Measurements from ENCODE around the gene TIPARP.
"Not testable (repeated sequence)": the region's sequence is repeated elsewhere in the genome, so short reads cannot be mapped to it uniquely, and the experiment has no call there.

Gene TIPARP

DNA sequence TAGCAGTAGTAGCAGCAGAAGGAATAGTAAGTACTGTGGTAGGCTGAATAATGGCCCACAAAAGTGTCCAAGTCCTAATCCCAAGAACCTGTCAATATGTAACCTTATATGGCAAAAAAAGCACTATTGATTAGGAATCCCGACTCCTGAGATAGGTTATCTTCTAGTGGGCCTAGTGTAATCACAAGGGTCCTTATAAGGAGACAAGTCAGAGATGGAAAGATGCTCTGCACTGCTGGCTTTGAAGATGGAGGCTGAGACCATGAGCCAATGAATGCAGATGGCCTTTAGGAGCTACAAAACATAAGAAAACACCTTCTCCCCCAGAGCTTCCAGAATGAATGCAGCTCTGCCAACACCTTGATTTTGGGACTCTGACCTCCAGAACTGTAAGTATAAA, 36.0 kb downstream of the TIPARP start:
- ChIA-PET POLR2A (no interaction called here), CTCF (interaction anchor here (1.1 to 1.9 kb wide), 3 partner anchors 12 to 372 kb away, joined by 3 to 7 read pairs (median 3); no protein-coding TSS in a partner anchor)
- DNase-seq (ENCODE audit: extremely low spot score): no peak
- TF ChIP-seq, protein P1, sequence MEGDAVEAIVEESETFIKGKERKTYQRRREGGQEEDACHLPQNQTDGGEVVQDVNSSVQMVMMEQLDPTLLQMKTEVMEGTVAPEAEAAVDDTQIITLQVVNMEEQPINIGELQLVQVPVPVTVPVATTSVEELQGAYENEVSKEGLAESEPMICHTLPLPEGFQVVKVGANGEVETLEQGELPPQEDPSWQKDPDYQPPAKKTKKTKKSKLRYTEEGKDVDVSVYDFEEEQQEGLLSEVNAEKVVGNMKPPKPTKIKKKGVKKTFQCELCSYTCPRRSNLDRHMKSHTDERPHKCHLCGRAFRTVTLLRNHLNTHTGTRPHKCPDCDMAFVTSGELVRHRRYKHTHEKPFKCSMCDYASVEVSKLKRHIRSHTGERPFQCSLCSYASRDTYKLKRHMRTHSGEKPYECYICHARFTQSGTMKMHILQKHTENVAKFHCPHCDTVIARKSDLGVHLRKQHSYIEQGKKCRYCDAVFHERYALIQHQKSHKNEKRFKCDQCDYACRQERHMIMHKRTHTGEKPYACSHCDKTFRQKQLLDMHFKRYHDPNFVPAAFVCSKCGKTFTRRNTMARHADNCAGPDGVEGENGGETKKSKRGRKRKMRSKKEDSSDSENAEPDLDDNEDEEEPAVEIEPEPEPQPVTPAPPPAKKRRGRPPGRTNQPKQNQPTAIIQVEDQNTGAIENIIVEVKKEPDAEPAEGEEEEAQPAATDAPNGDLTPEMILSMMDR (IDR thresholded peaks at IDR 0.05; ENCODE audit: control extremely low read depth, extremely low read depth, low read depth, missing control alignments): no peak

DNA sequence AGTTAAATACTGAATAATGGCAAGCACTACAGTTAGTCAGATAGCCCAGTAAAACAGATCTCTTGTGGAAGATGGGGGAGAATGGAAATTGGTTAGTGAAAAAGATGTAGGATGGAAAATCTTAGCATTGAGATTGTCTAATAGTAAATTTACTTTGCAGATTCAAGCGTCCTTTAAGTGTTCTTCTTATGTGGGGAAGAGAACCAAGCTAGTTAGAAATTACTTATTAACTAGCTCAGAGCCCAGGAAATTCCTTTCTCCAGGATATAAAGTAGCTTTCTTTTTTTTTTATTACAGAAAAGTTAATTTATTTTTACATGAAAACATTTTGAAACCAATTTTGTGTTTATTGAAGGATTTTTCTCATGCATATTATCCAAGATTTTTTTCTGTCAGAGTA, 36.7 kb downstream of the TIPARP start:
- TF ChIP-seq, protein P1 (IDR thresholded peaks at IDR 0.05; ENCODE audit: control extremely low read depth, extremely low read depth, low read depth, missing control alignments): no peak
- ChIA-PET CTCF (interaction anchor here (1.1 kb wide), 2 partner anchors 29 to 371 kb away, joined by 3 read pairs; no protein-coding TSS in a partner anchor), POLR2A (interaction anchor here (0.9 kb wide), 1 partner anchor 12 kb away, joined by 3 read pairs; no protein-coding TSS in a partner anchor)
- no peak for DNase-seq (ENCODE audit: extremely low spot score)

DNA sequence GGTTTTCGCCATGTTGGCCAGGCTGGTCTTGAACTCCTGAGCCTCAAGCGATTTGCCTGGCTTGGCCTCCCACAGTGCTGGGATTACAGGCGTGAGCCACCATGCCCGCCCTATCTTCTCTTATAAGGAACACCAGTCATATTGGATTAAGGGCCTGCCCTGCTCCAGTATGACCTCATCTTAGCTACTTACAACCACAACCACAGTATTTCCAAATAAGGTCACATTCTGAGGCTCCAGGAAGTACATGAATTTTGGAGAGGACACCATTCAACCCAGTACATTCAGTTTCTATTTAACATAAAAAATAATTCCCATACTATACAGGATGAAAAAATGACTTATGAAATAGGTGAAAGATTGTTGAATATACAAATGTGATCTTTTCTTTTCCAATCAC, 37.6 kb downstream of the TIPARP start:
- CTCF ChIA-PET; DNase-seq (ENCODE audit: extremely low spot score); POLR2A ChIA-PET: not testable (repeated sequence)

DNA sequence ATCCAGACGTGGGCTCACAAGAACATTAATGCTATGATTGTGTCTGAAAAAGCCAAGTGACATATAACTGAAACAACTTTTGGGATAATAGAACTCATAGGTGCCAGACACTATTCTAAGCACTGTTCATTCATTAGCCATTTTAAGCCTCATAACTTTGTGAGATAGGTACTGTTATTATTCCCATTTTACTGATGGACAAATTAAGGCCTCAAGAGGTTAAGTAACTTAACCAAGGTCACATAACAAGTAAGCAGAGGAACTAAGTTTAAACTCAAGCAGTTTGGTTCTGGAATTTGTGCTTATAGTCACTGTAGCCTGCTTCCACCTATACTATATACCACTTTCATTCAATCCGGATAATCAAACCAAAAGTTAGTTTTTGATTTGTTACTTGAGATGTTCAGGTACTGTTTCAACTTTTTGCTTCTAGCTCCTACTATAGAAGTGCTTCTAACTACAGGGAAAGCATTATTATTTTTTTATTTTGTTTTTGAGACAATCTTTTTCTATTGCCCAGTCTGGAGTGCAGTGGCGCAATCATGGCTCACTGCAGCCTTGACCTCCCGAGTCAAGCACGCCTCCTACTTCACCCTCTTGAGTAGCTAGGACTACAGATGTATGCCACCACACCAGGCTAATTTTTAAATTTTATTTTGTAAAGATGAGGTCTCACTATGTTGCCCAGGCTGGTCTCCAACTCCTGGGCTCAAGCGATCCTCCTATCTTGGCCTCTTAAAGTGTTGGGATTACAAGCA, 41.9 kb downstream of the TIPARP start:
- TF ChIP-seq, protein P1 (IDR thresholded peaks at IDR 0.05; ENCODE audit: control extremely low read depth, extremely low read depth, low read depth, missing control alignments): no peak
- CTCF ChIA-PET: interaction anchor here (0.7 to 1.3 kb wide), 2 partner anchors 327 to 418 kb away, joined by 3 read pairs; no protein-coding TSS in a partner anchor
- POLR2A ChIA-PET: no interaction called here
- no peak for DNase-seq (ENCODE audit: extremely low spot score)

DNA sequence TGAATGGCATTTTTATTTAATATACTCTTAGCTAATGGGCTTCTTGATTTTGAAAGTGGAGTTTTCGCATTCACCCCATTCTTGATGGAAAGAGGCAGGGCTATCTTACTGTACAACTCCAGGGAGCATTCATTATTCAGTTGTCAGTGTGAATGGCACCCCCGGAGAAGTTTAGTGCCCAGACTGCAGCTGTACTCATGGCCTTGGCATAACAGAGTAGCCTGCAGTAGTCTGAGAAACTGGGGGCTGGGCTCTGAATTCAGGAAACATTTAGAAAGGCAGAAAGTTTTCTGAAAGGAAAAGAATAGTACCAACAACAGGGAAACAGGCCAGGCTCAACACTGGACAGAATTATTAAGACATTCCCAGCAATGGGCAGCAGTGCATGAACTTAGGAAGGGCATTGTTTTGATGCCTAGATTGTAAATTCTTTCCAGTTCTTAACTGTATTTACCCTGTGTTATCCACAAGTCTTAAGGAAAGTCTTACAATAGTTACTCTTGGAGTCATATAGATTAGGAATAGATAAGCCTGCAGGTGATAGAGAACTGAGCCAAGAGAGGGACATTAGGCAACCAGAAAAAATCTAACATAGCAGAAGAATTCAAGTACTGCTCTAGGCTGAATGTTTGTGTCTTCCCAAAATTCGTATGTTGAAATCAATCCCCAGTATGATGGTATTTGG, 44.4 kb downstream of the TIPARP start:
- POLR2A ChIA-PET: no interaction called here
- DNase-seq (ENCODE audit: extremely low spot score): no peak
- TF ChIP-seq, protein P1 (IDR thresholded peaks at IDR 0.05; ENCODE audit: control extremely low read depth, extremely low read depth, low read depth, missing control alignments): no peak
- CTCF ChIA-PET: interaction anchor here (1.2 kb wide), 1 partner anchor 16 kb away, joined by 3 read pairs; no protein-coding TSS in a partner anchor

DNA sequence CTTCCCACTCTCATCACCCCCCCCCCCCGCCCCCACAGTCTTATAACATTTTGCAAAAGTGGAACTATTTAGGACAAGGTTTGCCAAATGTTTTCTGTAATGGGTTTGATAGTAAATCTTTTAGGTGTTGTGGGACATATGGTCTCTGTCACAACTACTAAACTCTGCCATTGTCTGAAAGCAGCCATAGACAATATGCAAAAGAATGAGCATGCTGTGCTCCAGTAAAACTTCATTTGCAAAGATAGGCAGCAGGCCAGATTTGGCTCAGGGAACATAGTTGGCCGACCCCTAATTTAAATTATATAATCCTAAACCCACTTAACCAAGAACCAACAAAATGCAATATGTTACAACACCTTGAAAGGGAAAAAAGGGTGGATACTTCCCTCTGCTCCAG, 46.4 kb downstream of the TIPARP start:
- ChIA-PET CTCF (no interaction called here), POLR2A (no interaction called here)
- TF ChIP-seq, protein P1 (IDR thresholded peaks at IDR 0.05; ENCODE audit: control extremely low read depth, extremely low read depth, low read depth, missing control alignments): no peak
- DNase-seq (ENCODE audit: extremely low spot score): no peak
